HG03575 (cell line): ENCODE results near the gene FOXK1.
"Not testable (repeated sequence)": the region's sequence is repeated elsewhere in the genome, so short reads cannot be mapped to it uniquely, and the experiment has no call there.

Experiments used
- ATAC-seq: cut with Tn5 transposase; IDR thresholded peaks from one replicate; pipeline ENCODE4 v1.9.1; 2021; ENCODE audit not compliant: unreplicated experiment, insufficient number of reproducible peaks, low FRiP score; ENCODE audit errors: extremely low read depth

FOXK1 gene

DNA sequence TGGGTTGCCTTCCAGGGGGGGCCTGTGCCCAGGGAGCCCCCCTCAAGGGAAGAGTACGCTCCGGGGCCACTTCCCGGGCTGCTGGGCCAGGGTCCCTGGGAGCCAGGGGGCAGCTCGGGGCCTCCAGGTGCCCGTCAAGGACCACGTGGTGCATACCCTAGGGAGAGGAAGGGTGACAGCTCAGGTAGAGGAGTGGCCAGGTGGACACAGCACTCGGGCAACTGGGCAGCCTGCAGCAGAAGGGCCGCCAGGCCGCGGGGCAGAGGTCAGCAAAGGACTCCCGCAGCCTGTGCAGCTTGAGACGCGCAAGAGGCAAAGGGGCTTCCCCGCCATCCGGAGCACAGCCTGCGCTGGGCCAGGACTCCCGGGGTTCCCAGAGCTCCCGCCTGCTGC, 119.7 kb downstream of the FOXK1 start:
- no peak for ATAC-seq

DNA sequence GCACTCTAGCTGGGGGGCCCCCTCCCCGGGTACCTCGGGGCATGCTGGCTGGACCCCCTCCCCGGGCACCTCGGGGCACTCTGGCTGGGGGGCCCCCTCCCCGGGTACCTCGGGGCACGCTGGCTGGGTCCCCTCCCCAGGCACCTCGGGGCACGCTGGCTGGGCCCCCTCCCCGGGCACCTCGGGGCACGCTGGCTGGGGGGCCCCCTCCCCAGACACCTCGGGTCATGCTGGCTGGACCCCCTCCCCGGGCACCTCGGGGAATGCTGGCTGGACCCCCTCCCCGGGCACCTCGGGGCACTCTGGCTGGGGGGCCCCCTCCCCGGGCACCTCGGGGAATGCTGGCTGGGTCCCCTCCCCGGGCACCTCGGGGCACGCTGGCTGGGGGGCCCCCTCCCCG, 120.5 kb downstream of the FOXK1 start:
- not testable (repeated sequence) for ATAC-seq

- no peak for ATAC-seq
These were observed 121.5 kb downstream of the FOXK1 start for GRCh38 chr7:4803397-4804241.

DNA sequence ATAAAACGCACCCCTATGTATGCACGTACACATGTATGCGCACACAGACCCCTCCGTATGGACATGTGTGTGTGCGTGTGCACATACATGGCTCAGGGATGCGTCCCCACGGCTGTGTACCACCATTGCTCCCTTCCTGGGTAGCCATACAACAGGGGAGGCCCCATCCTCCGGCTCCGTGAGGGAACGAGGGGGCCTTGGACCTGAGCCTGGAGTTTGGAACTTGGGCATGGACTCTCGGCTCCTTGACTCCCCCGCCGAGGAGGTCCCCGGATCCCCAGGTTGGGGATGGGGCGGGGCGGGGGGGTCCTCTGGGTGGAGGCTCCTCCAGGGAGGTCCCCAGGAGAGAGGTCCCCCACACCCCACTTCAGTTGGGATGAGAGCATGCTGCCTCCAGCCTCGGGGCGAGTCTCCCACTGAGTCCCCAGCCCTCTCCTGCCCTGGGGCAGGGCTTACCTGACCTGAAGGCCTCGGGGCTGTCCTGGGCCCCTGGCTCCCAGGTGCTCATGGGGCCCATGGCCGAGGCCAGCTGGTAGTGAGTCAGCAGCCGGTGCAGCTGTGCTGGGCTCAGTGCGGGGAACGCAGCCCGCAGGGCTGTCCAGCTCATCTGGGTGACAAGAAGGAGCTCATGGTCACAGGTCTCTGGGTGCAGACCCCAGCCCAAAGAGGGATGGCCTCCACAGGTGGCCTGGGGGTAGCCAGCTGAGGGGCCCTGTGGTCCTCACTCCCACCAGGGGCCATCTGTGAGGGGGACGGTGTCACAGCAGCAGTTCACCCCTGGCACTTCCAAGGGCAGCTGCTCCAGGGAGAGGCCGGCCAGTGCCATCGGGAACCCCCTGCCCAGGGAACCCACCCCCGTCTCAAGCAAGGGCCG, 123.3 kb downstream of the FOXK1 start:
- ATAC-seq: no peak

GRCh38 chr7:4805984-4806300, 123.8 kb downstream of the FOXK1 start:
- ATAC-seq: no peak

DNA sequence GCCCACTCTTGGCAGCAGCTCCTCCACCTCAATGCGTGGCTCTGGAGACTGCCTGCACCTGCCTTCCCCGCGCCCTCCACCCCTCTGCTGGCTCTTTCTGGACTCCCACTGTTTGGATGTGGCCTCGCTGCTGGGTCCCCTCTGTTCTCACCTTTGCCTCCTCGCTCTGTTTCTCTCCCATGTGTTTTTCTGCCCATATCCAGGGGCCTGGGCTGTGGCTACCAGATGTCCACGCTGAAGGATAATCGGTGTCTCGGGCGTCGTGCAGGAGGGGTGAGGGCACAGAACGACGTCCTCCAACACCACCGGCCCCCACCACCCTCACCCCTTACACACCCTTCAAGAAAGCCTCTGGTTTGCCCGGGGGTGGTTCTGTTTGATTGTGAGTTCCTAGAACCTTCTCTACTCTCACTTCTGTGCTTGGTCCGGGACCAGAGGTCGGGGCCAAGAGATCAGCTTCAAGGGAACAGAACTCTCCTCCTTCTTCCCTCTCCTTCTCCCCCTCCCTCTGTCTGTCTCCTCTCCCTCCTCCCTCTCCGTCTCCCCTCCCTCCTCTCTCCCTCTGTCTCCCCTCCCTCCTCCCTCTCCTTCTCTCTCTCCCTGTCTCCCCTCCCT, 125.0 kb downstream of the FOXK1 start:
- no peak for ATAC-seq

DNA sequence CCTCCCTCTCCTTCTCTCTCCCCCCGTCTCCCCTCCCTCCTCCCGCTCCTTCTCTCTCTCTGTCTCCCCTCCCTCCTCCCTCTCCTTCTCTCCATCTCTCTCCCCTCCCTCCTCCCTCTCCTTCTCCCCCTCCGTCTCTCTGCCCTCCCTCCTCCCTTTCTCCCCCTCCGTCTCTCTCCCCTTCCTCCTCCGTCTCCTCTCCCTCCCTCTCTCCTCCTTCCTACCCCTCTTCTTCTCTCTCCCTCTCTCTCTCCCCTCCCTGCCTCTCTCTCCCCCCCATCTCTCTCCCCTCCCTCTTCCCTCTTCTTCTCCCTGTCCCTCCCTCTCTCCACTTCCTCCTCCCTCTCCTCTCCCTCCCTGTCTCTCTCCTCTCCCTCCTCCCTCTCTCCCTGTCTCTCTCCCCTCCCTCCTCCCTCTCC, 125.5 kb downstream of the FOXK1 start:
- ATAC-seq: no peak

GRCh38 chr7:4808026-4808425, 125.9 kb downstream of the FOXK1 start:
- no peak for ATAC-seq

DNA sequence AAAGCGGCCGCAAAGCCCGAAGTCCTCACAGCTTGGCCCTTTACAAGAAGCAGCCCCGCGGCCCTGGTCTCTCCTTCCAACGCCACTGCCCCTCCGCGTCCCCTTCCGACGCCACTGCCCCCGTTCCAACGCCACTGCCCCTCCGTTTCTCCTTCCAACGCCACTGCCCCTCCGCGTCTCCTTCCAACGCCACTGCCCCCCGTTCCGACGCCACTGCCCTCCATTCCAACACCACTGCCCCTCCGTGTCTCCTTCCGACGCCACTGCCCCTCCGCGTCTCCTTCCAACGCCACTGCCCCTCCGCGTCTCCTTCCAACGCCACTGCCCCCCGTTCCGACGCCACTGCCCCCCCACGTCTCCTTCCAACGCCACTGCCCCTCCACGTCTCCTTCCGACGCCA, 126.5 kb downstream of the FOXK1 start:
- no peak for ATAC-seq

DNA sequence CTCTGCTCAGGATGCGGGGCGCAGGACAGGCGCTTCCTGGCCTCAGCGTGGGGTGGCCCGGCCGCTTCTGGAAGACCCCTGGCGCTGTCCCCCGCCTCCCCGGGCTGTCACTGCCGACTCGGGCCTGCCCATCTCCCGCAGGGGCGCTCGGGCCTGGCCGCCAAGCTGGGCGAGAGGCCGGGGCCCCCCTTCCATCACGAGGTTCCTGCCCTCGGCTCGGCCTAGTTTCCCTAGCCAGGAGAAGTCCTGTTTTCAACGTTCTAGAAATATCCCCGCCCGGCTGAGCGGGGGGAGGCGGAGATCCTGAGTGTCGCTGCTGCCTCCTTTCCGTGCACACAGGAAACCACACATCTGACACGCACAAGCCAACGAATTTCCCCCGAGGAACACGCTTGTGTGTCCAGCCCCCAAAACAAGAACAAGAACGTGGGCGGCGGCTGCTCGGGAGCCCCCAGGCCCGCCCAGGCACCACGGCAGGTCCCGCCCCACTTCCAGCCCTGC, 127.0 kb downstream of the FOXK1 start:
- ATAC-seq: no peak

GRCh38 chr7:4809666-4810065, 127.6 kb downstream of the FOXK1 start:
- ATAC-seq: no peak

GRCh38 chr7:4814433-4814832, 132.3 kb downstream of the FOXK1 start:
- no peak for ATAC-seq

DNA sequence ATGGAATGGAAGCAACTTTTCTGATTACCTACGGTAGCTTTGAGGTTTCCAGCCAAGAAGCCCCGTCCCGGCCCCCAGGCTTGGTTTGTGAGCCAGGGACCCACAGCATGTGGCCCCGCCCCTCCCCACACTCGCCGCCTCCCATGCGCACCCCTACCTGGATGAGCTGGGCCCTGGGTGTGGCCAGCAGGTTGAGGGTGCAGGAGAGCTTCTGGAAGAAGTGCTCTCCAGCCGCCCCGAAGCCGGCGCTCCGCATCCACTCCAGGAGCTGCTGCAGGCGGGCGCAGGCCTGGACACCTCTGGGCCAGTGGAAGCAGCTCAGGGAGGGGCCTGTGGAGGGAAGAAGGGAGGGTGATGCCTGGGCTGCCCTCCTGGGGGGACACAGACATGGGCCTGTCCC, 133.0 kb downstream of the FOXK1 start:
- no peak for ATAC-seq

DNA sequence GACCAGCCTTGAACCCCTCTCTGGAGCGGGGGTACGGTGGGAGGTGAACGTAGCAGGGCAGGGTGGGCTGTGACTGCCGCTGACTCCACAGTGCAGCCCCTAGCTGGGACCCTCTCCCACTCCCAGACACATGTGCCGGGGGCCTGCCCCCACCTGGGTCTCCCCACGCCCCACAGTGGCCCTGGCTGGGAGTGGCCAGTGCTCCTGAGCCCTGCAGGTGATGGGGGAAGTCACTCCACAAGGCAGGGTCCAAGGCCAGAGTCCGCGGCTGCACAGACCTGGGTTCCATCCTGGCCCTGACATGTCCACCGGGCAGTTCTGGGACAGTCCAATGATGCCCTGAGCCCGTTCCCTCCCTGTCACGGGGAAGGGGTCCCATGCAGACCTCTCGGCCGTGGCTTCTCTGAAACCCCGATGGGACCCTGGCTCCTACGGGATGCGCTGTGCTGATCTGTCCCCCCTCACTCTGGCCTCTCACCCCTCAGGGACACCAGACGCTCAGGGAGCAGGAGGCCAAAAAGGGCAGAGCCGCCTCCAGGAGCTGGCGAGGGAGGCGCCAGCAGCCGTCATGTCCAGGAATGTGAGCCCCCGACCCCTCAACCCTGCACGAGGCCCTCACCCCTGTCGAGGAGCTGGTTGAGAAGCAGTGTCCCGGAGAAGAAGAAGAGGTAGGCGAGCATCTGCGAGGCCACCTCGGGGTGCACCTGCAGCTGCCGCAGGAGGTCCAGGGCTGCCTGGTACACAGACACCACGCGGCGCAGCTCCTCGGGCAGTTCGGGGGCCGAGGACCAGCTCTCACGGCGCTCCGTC, 133.7 kb downstream of the FOXK1 start:
- no peak for ATAC-seq

- no peak for ATAC-seq
These were observed 134.5 kb downstream of the FOXK1 start for GRCh38 chr7:4816419-4817080.

DNA sequence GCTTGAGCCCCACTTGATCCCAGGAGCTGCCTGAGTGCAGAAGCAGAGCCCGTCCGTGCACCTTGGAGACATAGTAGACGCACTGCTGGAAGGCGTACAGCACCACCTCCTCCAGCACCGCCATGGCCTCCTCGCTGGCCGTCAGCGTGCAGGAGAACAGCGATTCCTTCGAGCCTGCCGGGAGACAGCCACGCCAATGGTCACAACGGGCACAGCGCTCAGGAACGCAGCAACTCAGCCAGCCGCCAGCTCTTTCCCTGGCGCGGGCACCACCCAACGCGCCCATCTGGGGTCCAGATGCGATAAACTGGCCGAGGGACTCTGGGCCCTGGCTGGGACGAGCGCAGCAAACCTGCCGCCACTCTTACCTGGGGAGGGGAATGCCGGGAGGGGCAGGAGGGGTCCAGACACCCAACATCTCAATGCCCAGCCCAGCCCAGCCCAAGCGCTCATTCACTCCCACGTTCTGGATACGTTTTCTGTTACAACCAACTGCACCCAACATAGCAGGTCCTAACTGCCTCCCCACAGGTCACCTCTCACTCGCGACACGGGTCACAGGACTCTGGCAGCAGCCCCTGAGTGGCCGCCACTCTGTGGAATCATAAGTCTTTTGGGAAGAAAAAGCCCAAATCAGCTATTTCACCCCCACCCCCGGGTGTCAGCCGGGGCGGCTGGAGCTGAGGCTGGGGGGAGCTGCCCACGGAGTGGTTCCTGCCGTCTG, 135.2 kb downstream of the FOXK1 start:
- no peak for ATAC-seq

DNA sequence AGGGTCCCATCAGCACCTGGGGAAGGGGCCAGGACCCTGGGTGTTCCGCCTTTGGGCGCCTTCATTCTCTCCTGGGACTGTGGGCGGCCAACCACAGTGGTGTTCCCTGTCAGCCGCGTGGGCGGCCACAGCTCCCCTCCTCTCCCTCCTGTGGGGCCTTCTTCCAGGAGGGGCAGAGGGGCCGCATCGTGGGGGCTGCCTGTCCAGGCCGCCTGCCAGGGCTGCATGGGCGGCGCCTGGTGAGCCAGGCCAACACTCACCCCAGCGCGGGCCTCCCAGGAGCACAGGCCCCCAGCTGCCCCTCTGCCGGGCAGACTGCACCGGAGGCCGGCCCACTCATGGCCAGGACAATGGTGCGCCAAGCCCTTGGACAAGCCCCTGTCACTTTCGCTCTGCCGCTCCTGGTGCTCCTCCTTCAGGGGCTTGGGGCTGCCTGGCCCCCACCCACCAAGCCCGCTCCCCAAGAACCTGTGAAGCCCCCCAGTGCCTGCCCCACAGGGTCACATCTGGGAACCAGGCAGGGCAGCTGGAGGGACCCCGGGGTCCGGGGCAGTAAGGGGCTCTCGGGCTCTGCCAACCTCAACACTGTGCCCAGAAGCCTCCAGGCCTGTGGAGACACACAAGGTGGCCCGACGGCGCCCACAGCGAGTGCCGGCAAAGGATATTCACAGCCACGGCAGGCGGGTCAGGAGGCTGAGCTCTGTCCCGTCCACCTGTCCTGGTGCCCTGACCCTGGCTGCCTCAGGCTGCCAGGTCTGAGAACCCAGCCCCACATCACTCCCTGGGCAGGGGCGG, 136.1 kb downstream of the FOXK1 start:
- ATAC-seq: no peak
